WTC11 (cell line): ENCODE measurements around the gene SLC25A40. TPM values are rescaled to one million over a fixed set of nuclear protein-coding genes. Genes with fewer than 3 reads are reported as not detected.

ENCODE experiments used
- AFF4 ChIP-seq: sonication (generic); formaldehyde crosslinking; IDR thresholded peaks from 2 replicates; pipeline ENCODE4 v1.8.1; 2023; ENCODE audit warnings: mild to moderate bottlenecking, missing genetic modification reagents, borderline replicate concordance
- AR ChIP-seq: fragments of 250-450 bp; sonication (Bioruptor Pico); IDR thresholded peaks from 2 replicates; pipeline ENCODE4 v1.9.0; 2021; ENCODE audit warnings: mild to moderate bottlenecking
- CREM ChIP-seq: sonication (generic); formaldehyde crosslinking; IDR thresholded peaks from 2 replicates; pipeline ENCODE4 v1.8.1; 2022; ENCODE audit warnings: mild to moderate bottlenecking, missing genetic modification reagents, moderate library complexity
- E2F1 ChIP-seq: sonication (generic); formaldehyde crosslinking; IDR thresholded peaks from 2 replicates; pipeline ENCODE4 v1.8.0; 2022; ENCODE audit warnings: mild to moderate bottlenecking, missing genetic modification reagents
- NFE2L1 ChIP-seq: sonication (generic); formaldehyde crosslinking; IDR thresholded peaks from 2 replicates; pipeline ENCODE4 v1.8.1; 2023; ENCODE audit warnings: missing genetic modification reagents
- NFYB ChIP-seq: sonication (generic); formaldehyde crosslinking; conservative IDR thresholded peaks from 2 replicates; pipeline ENCODE4 v1.8.0; 2022; ENCODE audit warnings: low read depth, missing genetic modification reagents
- PRRX2 ChIP-seq: fragments of 250-450 bp; sonication (Bioruptor Pico); IDR thresholded peaks from 2 replicates; pipeline ENCODE4 v1.8.0; 2021; ENCODE audit warnings: mild to moderate bottlenecking
- TP53 ChIP-seq: sonication (generic); formaldehyde crosslinking; IDR thresholded peaks from 2 replicates; pipeline ENCODE4 v1.8.1; 2023; ENCODE audit warnings: mild to moderate bottlenecking, missing genetic modification reagents
- ZNF317 ChIP-seq: sonication (generic); formaldehyde crosslinking; IDR thresholded peaks from 2 replicates; pipeline ENCODE4 v1.8.1; 2023; ENCODE audit warnings: low read depth, mild to moderate bottlenecking, moderate library complexity, missing genetic modification reagents, borderline replicate concordance
- ZNF416 ChIP-seq: fragments of 250-450 bp; sonication (Bioruptor Pico); IDR thresholded peaks from 2 replicates; pipeline ENCODE4 v1.9.0; 2021; ENCODE audit warnings: mild to moderate bottlenecking, inconsistent platforms
- ZNF671 ChIP-seq: fragments of 250-450 bp; sonication (Bioruptor Pico); IDR thresholded peaks from 2 replicates; pipeline ENCODE4 v1.8.0; 2021; ENCODE audit warnings: mild to moderate bottlenecking
- total RNA-seq: library from RNA; stranded (reverse); gene quantifications from 3 replicates; pipeline ENCODE4 v1.2.3, GENCODE V29; 2021
- TF ChIP-seq, protein P1 (sequence below): sonication (generic); formaldehyde crosslinking; IDR thresholded peaks from 2 replicates; pipeline ENCODE4 v1.8.1; 2022; ENCODE audit warnings: missing genetic modification reagents, borderline replicate concordance
- TF ChIP-seq, protein P2 (sequence below): sonication (generic); formaldehyde crosslinking; IDR thresholded peaks from 2 replicates; pipeline ENCODE4 v1.8.1; 2022; ENCODE audit warnings: low read depth, missing genetic modification reagents, borderline replicate concordance
- TF ChIP-seq, protein P3 (sequence below): sonication (generic); formaldehyde crosslinking; IDR thresholded peaks from 2 replicates; pipeline ENCODE4 v1.8.1; 2022; ENCODE audit warnings: low read depth, mild to moderate bottlenecking, moderate library complexity, missing genetic modification reagents, borderline replicate concordance
- TF ChIP-seq, protein P4 (sequence below): sonication (generic); formaldehyde crosslinking; IDR thresholded peaks from 2 replicates; pipeline ENCODE4 v1.8.0; 2023; ENCODE audit warnings: mild to moderate bottlenecking, missing genetic modification reagents
- TF ChIP-seq, protein P5 (sequence below): sonication (generic); formaldehyde crosslinking; IDR thresholded peaks from 2 replicates; pipeline ENCODE4 v1.8.0; 2022; ENCODE audit warnings: mild to moderate bottlenecking, missing genetic modification reagents

The SLC25A40 gene
- total RNA-seq, 1 experiment from 2014 or later, result 18.1 TPM

DNA sequence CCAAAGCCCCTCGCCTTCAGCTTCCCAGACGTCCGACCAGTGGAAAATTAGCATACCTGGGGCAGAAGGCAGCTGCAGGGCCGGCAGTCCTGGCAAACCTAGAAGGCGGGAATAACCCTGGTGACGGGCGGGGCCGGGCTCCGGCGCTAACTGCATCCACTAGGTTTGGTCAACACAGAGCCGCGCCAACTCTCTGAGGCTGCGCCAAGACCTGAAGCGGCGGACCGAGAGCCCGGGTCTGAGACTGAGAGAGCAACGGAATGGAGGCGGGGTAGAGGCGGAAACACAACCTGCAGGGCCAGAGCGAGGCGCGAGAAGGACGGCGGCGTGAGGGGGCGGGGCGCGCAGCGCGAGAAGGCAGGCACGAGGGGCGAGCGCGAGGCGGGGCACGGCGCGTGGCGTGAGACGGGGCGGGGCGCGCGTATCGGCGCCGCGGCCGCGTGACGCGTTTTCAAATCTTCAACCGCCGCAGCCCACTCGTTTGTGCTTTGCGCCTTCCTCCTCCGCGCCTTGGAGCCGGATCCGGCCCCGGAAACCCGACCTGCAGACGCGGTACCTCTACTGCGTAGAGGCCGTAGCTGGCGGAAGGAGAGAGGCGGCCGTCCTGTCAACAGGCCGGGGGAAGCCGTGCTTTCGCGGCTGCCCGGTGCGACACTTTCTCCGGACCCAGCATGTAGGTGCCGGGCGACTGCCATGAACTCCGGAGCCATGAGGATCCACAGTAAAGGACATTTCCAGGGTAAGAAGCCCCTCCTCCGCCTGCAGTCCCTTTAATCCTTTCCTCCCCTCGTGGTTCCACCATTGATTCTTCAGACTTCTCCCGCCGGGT lies at the start of gene SLC25A40, which contains the start of gene DBF4 (continued):
- TF ChIP-seq, protein P1, sequence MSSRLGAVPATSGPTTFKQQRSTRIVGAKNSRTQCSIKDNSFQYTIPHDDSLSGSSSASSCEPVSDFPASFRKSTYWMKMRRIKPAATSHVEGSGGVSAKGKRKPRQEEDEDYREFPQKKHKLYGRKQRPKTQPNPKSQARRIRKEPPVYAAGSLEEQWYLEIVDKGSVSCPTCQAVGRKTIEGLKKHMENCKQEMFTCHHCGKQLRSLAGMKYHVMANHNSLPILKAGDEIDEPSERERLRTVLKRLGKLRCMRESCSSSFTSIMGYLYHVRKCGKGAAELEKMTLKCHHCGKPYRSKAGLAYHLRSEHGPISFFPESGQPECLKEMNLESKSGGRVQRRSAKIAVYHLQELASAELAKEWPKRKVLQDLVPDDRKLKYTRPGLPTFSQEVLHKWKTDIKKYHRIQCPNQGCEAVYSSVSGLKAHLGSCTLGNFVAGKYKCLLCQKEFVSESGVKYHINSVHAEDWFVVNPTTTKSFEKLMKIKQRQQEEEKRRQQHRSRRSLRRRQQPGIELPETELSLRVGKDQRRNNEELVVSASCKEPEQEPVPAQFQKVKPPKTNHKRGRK, result no peak
- TF ChIP-seq ZNF317 (0 out of 2 replicates have a peak, but pooled peaks have one; percentile 8), AR (CRISPR knock-in tag) (no peak), NFYB (CRISPR knock-in tag) (no peak), TP53 (CRISPR knock-in tag) (no peak), AFF4 (CRISPR knock-in tag) (no peak), ZNF671 (CRISPR knock-in tag) (no peak), ZNF416 (CRISPR knock-in tag) (peak; percentile 83; the same call in 1 of the 2 replicates), E2F1 (CRISPR knock-in tag) (no peak), CREM (CRISPR knock-in tag) (peak; percentile 69), PRRX2 (CRISPR knock-in tag) (peak; percentile 40; the same call in 1 of the 2 replicates), NFE2L1 (CRISPR knock-in tag) (peak; percentile 83; the same call in 1 of the 2 replicates)
- TF ChIP-seq, protein P2, sequence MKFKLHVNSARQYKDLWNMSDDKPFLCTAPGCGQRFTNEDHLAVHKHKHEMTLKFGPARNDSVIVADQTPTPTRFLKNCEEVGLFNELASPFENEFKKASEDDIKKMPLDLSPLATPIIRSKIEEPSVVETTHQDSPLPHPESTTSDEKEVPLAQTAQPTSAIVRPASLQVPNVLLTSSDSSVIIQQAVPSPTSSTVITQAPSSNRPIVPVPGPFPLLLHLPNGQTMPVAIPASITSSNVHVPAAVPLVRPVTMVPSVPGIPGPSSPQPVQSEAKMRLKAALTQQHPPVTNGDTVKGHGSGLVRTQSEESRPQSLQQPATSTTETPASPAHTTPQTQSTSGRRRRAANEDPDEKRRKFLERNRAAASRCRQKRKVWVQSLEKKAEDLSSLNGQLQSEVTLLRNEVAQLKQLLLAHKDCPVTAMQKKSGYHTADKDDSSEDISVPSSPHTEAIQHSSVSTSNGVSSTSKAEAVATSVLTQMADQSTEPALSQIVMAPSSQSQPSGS (CRISPR knock-in tag), result no peak
- TF ChIP-seq, protein P3, sequence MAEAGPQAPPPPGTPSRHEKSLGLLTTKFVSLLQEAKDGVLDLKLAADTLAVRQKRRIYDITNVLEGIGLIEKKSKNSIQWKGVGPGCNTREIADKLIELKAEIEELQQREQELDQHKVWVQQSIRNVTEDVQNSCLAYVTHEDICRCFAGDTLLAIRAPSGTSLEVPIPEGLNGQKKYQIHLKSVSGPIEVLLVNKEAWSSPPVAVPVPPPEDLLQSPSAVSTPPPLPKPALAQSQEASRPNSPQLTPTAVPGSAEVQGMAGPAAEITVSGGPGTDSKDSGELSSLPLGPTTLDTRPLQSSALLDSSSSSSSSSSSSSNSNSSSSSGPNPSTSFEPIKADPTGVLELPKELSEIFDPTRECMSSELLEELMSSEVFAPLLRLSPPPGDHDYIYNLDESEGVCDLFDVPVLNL, result no peak; the same call in 1 of the 2 replicates
- TF ChIP-seq, protein P4, sequence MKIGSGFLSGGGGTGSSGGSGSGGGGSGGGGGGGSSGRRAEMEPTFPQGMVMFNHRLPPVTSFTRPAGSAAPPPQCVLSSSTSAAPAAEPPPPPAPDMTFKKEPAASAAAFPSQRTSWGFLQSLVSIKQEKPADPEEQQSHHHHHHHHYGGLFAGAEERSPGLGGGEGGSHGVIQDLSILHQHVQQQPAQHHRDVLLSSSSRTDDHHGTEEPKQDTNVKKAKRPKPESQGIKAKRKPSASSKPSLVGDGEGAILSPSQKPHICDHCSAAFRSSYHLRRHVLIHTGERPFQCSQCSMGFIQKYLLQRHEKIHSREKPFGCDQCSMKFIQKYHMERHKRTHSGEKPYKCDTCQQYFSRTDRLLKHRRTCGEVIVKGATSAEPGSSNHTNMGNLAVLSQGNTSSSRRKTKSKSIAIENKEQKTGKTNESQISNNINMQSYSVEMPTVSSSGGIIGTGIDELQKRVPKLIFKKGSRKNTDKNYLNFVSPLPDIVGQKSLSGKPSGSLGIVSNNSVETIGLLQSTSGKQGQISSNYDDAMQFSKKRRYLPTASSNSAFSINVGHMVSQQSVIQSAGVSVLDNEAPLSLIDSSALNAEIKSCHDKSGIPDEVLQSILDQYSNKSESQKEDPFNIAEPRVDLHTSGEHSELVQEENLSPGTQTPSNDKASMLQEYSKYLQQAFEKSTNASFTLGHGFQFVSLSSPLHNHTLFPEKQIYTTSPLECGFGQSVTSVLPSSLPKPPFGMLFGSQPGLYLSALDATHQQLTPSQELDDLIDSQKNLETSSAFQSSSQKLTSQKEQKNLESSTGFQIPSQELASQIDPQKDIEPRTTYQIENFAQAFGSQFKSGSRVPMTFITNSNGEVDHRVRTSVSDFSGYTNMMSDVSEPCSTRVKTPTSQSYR (CRISPR knock-in tag), result no peak
- TF ChIP-seq, protein P5, sequence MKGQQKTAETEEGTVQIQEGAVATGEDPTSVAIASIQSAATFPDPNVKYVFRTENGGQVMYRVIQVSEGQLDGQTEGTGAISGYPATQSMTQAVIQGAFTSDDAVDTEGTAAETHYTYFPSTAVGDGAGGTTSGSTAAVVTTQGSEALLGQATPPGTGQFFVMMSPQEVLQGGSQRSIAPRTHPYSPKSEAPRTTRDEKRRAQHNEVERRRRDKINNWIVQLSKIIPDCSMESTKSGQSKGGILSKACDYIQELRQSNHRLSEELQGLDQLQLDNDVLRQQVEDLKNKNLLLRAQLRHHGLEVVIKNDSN (CRISPR knock-in tag), result peak; percentile 69; the same call in 1 of the 2 replicates
